NCI-H526 treated with DMSO at 0.1 percent for 48 hours (cell line): ENCODE results near the gene OR51B4.
"Not testable (repeated sequence)": the region's sequence is repeated elsewhere in the genome, so short reads cannot be mapped to it uniquely, and the experiment has no call there.

Source experiments
- DNase-seq: peaks from one replicate; lab custom pipeline; 2025; lab: John Stamatoyannopoulos, UW

OR51B4 gene

GRCh38 chr11:5301846-5302245, at the start of gene OR51B4:
OR51B4 (minus strand) TSS chr11:5301946; CDS start chr11:5301946, 0 bp downstream.
- DNase-seq: no peak

DNA sequence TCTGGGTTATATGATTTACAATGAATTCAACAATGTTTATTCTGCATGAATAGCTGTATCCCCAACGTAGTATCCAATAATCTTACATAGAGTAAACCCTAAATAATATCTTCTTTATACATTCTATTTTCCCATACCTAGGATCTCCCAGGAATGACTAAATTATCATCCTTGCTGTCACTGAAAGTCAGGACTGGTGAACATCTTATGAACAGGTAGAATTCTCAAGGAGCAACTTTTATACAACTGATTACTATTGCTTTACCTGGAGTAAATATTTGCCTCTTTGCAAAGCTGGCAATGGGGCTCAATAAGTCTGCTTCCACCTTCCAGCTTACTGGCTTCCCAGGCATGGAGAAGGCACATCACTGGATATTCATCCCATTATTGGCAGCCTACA, 49.5 kb upstream of the OR51B4 start, which contains the start of gene OR51B6:
TSS of gene OR51B6 (plus strand) at position 301 of the 400 bp plus-strand sequence. CDS start at position 301, 0 bp downstream.
- no peak for DNase-seq

DNA sequence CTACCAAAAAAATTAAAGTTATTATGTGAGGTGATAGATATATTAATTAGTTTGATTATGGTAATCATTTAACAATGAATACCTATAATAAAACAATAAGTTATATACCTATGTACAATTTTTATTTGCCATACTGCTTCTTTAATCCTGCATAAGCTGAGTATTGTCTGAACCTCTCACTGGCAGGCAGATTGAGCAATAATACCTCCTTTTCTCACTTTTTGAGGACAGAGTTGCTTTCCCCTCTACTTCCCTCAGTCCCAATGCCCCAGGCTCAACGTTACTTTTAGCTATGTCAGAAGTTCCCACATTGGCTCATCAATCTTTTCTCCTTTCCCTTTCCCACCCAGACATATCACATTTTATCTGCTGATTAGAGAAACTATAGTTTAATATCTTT, 47.8 kb upstream of the OR51B4 start:
- no peak for DNase-seq

GRCh38 chr11:5348551-5349194, 46.9 kb upstream of the OR51B4 start:
- DNase-seq: no peak

DNA sequence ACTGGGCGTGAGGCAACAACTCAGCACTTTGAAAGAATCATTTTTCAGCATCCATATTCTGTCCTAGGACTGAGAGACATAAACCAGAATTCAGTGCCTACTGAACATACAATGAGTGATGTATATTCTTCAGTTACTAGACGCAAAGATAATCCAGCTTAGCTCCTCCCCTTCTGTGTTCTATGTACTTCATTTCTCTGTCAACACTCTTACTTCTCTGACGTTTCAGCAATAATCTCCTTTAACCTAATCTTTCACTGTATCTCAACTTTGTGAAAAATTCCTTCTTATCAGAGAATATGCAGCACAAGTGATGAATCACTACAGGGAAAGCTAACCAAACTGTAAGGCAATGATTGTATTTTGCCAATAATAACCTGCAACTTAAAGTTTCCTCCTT, 44.1 kb upstream of the OR51B4 start:
- DNase-seq: no peak

DNA sequence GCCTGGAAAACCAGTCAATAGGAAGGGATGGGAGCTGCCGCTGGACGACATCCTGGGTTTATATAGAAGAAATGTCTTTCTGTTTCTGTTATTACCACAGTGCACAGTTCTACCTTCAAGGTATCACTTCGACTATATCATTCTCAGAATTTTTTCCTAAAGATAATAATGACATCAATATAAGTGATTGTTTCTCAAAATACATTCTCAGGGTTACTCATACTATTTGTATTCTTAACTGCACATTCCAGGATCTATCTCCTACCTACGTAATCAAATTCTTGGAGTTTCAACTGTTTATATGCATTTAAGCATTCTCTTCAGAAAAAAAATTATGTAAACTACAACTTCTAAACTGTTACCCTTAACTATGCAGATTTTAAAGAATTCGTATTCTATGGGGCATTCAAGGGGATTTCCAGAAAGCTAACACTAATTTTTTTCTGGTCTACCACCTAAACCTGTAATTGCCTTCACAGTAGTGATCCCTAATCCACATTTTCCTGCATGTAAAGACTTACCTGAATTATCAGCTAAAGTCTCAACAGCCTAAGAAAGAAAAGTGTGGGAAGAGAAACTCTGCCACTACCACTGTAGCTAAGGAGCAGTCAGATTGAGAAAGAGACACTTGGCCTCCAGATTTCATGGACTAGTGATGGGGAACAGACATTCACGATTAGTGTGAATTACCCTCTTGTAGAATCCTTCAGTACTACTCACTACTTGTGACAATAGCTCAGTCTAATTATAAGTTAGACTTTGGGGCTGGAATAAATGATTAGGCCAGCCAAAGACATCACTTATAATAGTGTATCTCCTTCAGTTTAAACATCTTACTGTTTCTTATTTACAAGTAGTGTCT, 42.0 kb upstream of the OR51B4 start, which contains the start of gene OR51B5:
TSS of gene OR51B5 (minus strand) at position 51 of the 862 bp plus-strand sequence. CDS start at position 51, 0 bp downstream.
- no peak for DNase-seq

DNA sequence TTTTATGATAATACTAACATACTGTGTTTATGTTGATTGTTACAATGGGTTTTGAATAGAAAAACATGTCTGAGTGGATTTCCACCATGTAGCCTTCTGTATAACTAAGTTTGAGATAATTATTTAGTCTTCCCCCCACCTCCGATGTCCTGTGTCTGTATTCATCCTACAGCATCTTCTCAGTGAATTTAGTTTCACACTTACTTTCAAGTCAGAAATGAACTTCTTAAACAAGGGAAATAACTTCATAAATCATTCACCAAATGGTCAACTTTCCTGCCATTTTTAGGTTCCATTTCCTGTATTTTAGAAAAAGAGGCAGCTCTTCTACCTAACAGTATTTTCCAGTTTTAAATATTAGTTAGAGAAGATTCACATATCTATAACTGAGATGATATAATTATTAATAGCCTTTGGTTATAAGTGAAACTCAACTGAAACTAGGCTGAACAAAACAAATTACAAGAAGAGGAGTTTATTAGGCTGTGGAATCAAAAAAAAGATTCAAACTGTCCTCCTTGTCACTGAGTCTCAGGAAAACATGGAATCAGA, 38.1 kb upstream of the OR51B4 start:
- no peak for DNase-seq

DNA sequence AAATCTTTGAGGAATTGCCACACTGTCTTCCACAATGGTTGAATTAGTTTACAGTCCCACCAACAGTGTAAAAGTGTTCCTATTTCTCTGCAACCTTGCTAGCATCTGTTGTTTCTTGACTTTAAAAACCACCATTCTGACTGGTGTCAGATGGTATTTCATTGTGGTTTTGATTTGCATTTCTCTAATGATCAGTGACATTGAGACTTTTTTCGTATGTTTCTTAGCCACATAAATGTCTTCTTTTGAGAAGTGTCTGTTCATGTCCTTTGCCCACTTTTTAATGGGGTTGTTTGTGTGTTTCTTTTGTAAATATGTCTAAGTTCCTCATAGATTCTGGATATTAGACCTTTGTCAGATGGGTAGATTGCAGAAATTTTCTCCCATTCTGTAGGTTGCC, 35.5 kb upstream of the OR51B4 start:
- not testable (repeated sequence) for DNase-seq

GRCh38 chr11:5336331-5336730, 34.6 kb upstream of the OR51B4 start:
- no peak for DNase-seq

DNA sequence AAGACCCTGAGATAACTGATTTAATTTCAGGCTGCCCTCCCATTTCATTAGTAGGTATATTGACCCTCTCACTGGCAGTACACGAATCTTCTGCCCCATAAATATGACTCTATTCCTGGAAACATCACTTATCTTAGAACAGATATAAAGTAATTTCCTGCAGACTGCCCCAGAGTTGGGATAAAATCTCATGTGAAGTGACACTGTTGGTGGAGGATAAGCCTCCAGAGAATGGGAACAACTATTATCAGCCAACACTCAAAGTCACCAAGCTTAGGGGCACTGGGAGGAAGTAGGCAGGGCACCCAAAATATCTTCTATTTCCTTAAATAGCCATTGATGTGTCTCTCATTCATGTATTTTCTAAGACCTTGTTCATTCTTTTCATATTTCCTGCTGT, 33.4 kb upstream of the OR51B4 start:
- no peak for DNase-seq

- no peak for DNase-seq
Measured at GRCh38 chr11:5324197-5324596, 22.5 kb upstream of the OR51B4 start, which contains the start of gene OR51B2. OR51B2 (minus strand) TSS chr11:5324297; CDS start chr11:5324297, 0 bp downstream.

- peak; percentile 7 for DNase-seq
Measured at GRCh38 chr11:5317292-5317691, 15.5 kb upstream of the OR51B4 start.

DNA sequence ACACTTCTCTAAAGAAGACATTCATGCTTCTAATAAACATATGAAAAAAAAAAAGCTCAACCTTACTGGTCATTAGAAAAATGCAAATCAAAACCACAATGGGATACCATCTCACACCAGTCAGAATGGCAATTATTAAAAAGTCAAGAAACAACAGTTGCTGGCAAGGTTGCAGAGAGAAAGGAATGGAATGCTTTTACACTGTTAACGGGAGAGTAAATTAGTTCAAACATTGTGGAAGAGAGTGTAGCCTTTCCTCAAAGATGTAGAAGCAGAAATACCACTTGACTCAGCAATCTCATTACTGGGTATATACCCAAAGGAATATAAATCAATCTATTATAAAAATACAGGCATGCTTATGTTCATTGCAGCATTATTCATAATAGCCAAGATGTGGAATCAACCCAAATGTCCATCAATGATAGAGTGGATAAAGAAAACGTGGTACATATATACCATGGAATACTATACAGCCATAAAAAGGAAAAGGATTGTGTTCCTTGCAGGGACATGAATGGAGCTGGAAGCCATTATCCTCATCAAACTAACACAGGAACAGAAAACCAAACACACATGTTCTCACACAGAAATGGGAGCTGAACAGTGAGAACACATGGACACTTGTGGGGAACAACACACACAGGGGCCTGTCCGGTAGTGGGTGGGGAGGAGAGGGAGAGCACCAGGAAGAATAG, 11.7 kb upstream of the OR51B4 start:
- not testable (repeated sequence) for DNase-seq

- DNase-seq: no peak
Measured at GRCh38 chr11:5310423-5310822, 8.7 kb upstream of the OR51B4 start.

DNA sequence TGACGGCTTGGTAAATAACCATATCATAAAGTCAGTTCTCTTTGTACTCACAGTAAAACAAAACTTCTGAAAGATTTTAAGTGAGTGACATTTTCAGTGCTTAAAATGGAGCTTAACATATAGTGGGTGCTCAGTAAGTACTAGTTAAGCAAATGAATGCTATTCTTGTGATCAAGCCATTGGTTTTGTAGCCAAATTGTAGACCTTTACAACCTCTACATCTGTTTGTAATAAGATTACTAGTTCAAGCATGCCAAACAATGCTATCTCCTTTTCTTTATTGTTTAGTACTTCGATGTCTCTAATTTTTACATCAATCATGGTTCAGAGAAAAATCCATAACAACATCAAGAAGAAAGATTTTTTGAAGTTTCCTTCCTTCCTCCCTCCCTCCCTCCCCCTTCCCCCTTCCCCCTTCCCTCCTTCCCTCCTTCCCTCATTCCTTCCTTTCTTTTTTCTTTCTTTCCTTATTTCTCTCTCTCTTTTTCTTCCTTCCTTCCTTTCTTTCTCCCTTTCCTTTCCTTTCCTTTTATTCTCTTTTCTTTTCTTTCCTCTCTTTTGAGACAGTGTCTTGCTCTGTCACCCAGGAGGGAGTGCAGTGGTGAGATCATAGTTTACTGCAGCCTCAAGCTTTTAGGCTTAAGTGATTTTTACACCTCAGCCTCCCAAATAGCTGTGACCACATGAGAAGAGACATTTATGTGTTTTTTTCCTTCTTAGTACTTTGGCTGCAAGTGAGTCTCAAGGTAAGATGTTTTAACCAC, 5.7 kb upstream of the OR51B4 start:
- DNase-seq: no peak

DNA sequence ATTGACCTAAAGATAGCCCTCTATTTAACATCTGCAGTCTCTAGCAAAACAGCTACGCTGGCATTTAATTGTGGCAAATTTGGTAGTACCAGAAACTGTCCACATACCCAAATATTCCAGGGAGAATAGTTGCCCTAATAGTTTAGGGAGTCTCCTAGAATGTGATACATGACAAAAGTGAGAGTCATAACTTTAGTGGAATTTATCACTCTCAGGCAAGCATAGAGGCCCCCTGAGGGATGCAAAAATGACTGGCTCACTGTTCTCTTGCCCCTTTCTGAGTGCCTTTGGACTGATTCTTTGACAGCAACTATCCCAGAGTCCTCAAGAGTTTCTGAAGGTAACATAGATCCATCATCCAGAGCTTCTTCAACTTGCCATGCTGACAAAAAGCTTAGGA, 2.3 kb upstream of the OR51B4 start:
- no peak for DNase-seq

GRCh38 chr11:5303626-5304025, 1.9 kb upstream of the OR51B4 start:
- DNase-seq: no peak

GRCh38 chr11:5300251-5300650, 1.5 kb downstream of the OR51B4 start:
- DNase-seq: no peak

GRCh38 chr11:5298451-5298850, 3.3 kb downstream of the OR51B4 start:
- no peak for DNase-seq

DNA sequence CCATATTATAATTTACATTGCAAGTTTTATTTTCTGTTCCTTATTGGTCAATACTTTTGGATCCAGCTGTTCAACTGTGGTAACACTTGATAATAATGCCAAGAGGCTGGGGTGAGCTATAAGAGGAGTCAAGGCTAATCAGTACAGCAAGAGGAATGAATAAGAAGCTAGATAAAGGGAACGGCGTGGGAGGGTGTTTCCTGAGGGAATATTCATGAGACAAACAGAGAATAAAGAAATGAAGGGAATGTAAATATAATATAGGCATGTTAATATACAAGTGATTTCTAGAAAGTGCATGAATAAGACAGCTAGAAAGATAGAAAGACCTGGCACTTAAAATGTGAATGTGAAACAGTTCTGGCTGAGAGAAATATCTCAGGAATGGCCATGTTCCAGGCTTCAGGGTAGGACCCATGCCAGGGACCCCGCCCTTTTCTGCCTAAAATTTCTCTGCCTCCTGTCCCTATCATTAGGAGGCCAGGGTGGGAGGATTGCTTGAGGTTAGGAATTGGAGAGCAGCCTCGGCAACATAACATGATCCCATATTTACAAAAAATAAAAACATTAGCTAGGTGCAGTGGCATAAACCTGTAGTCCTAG, 3.9 kb downstream of the OR51B4 start:
- DNase-seq: no peak
